AG10803 (cell line): ENCODE data around the gene KCNT2.

ENCODE experiments used
- DNase-seq: peaks from one replicate; pipeline ENCODE4 v3.0.0; 2010; ENCODE audit warnings: low read depth
- H3K4me3 ChIP-seq: 2 replicates; pipeline ENCODE4 v1.5.1; 2011; ENCODE audit warnings: mild to moderate bottlenecking, low read length, control low read depth
- CTCF ChIP-seq: conservative IDR thresholded peaks from 2 replicates; pipeline ENCODE4 v1.5.1; 2011; ENCODE audit warnings: mild to moderate bottlenecking, low read length, control low read depth, inconsistent platforms

Gene KCNT2

DNA sequence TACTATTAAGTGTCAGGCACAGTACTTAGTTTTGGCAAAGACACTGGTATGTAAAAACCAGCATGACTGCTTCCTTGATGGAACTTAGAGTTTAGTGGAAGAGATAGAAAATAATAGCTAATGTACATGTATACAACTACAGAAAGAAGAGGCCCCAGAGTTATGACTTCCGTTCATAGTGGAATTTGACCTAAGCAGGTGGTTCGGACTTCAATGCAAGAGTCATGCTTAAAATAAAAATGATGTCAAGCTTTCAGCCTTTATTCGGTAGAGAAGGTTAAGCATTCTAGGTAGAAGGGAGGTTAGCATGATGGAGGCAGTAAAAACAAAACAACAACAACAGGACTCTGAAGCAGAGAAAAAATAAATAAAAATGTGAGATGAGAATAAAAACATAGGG lies 165.9 kb downstream of the KCNT2 start:
- no peak overlapping the region for H3K4me3 ChIP-seq
- TF ChIP-seq CTCF: no peak
- no peak for DNase-seq

DNA sequence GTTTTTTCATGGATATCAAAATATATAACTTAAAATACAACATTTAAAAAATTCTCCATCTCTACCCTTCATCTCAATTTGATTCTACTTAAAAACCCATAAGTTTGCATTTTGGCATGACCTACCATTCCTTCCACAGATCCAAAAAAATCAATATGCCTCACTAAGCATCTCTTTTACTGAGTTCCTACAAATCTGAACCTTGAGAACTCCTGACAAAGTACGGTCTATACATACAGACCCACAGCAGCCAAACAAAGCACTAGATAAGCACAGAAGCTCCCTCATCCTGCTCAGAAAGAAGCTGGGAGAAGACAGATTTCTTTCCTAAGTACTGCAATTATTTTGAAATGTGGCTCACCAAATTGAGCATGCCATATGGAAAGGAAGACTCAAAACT lies 167.5 kb downstream of the KCNT2 start:
- H3K4me3 ChIP-seq: no peak overlapping the region
- DNase-seq: no peak
- no peak for TF ChIP-seq CTCF

GRCh38 chr1:196438329-196438728 lies 169.9 kb downstream of the KCNT2 start:
- no peak overlapping the region for H3K4me3 ChIP-seq
- TF ChIP-seq CTCF: no peak
- no peak for DNase-seq

DNA sequence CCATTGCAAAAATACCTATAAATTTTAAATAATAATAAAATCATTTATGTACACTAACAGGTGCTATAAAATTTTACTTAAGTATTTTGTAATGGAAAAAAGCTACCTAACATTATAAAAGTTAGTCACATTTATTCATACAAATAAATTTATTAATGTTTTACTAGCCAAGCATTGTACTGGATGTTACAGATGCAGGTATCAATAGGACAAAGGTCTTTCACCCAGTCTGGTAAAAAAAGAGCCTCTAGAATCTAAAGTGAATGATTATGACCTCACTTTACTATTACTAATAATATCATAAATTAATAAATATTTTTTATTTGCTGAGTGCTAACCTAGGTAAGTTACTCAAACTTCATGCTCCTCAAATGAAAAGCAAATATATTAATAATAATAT lies 170.6 kb downstream of the KCNT2 start:
- TF ChIP-seq CTCF: no peak
- no peak overlapping the region for H3K4me3 ChIP-seq
- DNase-seq: no peak

DNA sequence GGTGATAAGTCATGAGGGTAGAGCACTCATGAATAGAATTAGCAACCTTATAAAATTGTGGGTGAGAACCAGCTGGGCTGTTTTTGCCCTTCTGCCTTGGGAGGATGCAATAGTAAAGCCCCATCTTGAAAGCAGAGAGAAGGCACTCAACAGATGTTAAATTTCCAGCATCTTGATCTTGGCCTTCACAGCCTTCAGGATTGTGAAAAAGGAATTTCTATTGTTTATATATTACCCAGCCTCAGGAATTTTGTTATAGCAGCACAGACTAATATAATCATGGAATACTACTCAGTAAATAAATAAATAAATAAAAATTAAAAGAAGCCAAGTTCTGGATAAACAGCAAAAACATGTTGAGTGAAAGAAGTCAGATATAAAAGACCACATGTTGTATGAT lies 175.2 kb downstream of the KCNT2 start:
- no peak overlapping the region for H3K4me3 ChIP-seq
- no peak for TF ChIP-seq CTCF
- peak; percentile 9 for DNase-seq

DNA sequence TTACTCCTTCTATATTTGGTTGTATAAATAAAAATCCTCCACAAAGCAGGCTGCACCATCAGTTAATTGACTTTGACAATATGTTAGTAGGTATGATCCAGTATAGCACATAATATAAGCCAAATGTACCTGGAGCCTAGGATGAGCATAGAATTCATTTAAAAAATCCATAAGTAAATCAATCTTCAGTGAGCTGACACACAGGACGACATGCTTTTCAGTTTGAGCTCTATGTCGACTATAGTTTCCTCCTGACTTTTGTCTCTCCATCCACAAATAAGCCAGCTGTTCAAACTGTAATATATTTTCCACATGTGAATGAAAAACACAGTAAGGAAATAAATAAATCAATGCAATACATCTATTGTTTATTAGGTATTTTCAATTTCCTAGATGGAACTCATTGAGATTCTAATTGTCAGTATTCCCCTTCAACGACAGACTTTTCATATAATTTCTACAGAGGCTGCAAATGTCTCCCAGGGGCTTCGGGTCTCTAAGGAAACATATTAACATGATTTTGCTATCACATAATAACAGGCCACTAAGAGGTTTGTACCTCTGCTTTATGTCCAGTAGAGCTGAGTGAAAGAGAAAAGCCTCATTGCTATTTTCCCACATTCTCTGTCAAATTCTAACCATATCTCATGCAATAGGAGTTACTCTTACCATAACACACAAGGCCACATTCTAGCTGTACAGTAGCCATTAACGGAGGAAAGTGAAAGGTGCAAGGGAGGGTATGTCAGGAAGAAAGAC lies 180.1 kb downstream of the KCNT2 start:
- no peak for TF ChIP-seq CTCF
- DNase-seq: no peak
- H3K4me3 ChIP-seq: no peak overlapping the region

- DNase-seq: no peak
- peak; percentile 15; the same call in 1 of the 2 replicates for TF ChIP-seq CTCF
- no peak overlapping the region for H3K4me3 ChIP-seq
Observed at GRCh38 chr1:196425513-196425912, 182.7 kb downstream of the KCNT2 start.
